Chondrocyte (in vitro differentiated cells): ENCODE results near the gene TTYH3. TPM values are rescaled to one million over a fixed set of nuclear protein-coding genes. Genes with fewer than 3 reads are reported as not detected.

Experiments
- DNase-seq: peaks from one replicate; pipeline ENCODE4 v3.0.0; 2021; ENCODE audit warnings: mixed read lengths, low spot score
- H3K27ac Mint-ChIP-seq: one replicate; pipeline ENCODE4 v1.8.0; 2021; ENCODE audit warnings: mild to moderate bottlenecking, moderate library complexity, mixed read lengths; ENCODE audit not compliant: unreplicated experiment
- H3K27me3 Mint-ChIP-seq: 2 replicates; pipeline ENCODE4 v1.8.0; 2021; ENCODE audit warnings: low read depth, mixed read lengths
- H3K36me3 Mint-ChIP-seq: 2 replicates; pipeline ENCODE4 v1.8.0; 2021; ENCODE audit warnings: low read depth, mixed read lengths
- H3K4me1 Mint-ChIP-seq: 2 replicates; pipeline ENCODE4 v1.8.0; 2021; ENCODE audit warnings: low read depth, mild to moderate bottlenecking, mixed read lengths
- H3K4me3 Mint-ChIP-seq: one replicate; pipeline ENCODE4 v1.8.0; 2021; ENCODE audit warnings: mild to moderate bottlenecking, moderate library complexity, mixed read lengths; ENCODE audit not compliant: unreplicated experiment
- H3K9me3 Mint-ChIP-seq: 2 replicates; pipeline ENCODE4 v1.8.0; 2021; ENCODE audit warnings: low read depth, mixed read lengths
- total RNA-seq: library from RNA; stranded (reverse); gene quantifications from 3 replicates; pipeline ENCODE4 v1.2.1, GENCODE V29; 2021
- TF ChIP-seq, protein P1 (sequence below): fragments of 200-600 bp; sonication (generic); IDR thresholded peaks from 2 replicates; pipeline ENCODE4 v1.5.0; 2021; ENCODE audit warnings: antibody characterized with exemption, mild to moderate bottlenecking, moderate library complexity

Gene TTYH3
- total RNA-seq, 1 donor from 2014 or later, result 196 TPM

DNA sequence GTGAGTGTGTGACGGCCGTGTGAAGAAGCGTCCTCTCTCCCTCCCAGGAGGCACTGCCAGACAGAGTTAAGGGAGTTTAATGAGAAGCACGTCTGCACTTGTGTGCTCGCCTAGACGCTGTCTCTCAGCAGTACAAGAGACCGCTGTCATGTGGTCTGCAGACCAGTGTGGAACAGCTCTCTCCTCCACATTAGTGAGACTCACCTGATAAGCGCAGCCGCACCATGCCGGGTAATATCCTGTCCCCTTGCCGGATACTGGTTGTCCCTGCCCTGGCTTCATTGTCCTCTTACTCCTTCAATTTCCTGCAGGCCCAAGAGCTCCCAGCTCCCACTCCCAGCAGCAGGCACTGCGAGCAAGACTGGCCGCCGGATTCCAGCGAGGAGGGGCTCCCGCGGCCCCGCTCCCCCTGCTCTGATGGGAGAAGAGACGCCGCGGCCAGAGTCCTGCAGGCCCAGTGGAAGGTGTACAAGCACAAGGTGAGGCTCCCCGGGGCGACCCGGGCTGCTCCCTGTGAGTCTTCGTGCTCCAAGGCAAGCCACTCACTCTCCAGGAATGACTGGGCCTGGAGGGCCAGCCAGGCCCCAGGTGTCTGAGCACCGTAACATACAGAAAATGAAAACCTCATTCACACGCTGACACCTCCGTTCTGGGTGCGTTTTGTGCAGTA, 33.5 kb upstream of the TTYH3 start:
- TF ChIP-seq, protein P1, sequence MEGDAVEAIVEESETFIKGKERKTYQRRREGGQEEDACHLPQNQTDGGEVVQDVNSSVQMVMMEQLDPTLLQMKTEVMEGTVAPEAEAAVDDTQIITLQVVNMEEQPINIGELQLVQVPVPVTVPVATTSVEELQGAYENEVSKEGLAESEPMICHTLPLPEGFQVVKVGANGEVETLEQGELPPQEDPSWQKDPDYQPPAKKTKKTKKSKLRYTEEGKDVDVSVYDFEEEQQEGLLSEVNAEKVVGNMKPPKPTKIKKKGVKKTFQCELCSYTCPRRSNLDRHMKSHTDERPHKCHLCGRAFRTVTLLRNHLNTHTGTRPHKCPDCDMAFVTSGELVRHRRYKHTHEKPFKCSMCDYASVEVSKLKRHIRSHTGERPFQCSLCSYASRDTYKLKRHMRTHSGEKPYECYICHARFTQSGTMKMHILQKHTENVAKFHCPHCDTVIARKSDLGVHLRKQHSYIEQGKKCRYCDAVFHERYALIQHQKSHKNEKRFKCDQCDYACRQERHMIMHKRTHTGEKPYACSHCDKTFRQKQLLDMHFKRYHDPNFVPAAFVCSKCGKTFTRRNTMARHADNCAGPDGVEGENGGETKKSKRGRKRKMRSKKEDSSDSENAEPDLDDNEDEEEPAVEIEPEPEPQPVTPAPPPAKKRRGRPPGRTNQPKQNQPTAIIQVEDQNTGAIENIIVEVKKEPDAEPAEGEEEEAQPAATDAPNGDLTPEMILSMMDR, result no peak
- Mint-ChIP-seq H3K27me3 (no peaks in the 10 kb centered on the region), H3K27ac (no peak overlapping the region), H3K36me3 (peaks cover 25% of the 10 kb centered on the region), H3K4me3 (no peak overlapping the region), H3K9me3 (no peaks in the 10 kb centered on the region), H3K4me1 (peaks cover 6% of the 10 kb centered on the region)
- no peak for DNase-seq

DNA sequence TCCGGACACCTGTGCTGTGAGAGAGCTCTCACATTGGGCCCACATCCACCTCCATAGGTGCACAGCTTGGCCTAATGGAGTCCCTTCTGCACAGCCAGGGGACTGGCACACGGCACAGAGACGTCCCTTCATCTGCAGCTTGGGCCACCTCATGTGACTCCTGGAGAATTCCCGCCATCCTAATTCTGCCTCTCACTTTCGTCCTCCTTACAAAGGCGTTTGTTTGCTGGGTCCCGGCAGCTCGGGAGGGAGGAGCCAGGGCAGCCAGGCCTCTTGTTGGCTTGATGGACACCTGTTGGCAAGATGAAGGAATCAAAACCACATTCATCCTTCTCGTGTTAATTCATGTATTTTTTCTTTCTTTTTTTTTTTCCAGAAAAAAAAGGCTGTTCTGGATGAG, 30.7 kb upstream of the TTYH3 start:
- no peaks in the 10 kb centered on the region for H3K9me3 Mint-ChIP-seq
- no peak for DNase-seq
- peaks cover 6% of the 10 kb centered on the region for H3K4me1 Mint-ChIP-seq
- no peak overlapping the region for H3K27ac Mint-ChIP-seq
- TF ChIP-seq, protein P1, result no peak
- H3K4me3 Mint-ChIP-seq, result no peak overlapping the region
- H3K27me3 Mint-ChIP-seq, result no peaks in the 10 kb centered on the region
- H3K36me3 Mint-ChIP-seq, result peaks cover 15% of the 10 kb centered on the region

DNA sequence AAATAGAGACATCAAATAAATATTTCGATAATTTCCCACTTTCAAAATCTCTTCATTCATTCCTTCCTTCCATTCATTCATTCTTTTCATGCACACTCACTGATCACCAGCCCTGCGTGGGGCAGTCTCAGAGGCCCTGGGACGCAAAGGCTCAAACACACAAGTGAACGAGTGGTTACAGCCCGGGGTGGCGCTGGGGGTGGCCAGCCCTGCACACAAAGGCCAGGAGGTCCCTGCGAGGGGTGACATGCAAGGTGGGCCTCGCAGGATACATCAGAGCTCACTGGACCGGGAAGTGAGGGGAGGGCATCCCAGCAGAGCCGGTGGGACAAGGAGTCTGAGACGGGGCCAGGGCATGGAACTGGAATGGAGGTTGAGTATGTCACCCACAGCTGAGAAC, 29.9 kb upstream of the TTYH3 start:
- Mint-ChIP-seq H3K9me3 (no peaks in the 10 kb centered on the region), H3K27me3 (no peaks in the 10 kb centered on the region), H3K36me3 (peaks cover 15% of the 10 kb centered on the region), H3K4me1 (peaks cover 6% of the 10 kb centered on the region), H3K4me3 (no peak overlapping the region), H3K27ac (no peak overlapping the region)
- no peak for DNase-seq
- TF ChIP-seq, protein P1, result no peak

DNA sequence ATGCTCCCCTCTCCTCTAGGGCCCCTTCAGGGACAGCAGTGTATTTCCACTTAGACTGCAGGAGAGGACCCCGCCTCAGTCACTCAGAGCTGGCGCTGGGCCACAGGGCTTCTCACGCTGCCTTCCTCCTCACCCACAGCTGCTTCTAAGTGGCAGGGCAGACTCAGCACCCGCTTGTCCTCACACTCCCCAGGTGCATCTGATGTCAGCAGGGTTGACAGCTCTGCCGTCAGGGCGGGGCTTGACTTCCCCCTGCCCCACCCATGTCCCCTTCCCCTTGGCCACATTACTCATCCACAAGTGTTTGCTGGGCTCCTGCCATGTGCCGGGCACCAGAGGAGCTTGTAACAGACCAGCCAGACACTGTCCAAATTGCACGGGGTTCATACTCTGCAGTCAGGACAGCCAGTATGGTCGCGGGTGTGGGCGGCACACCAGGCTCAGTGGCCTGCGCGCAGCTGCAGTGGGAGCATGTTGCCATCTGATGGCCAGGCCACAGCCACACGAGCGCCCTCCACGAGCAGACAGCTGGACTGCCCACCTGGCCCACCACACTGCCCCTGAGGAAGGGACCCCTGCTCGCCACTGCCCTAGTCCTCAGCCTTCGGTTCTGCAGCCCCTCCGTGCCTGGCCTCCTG, 29.3 kb upstream of the TTYH3 start:
- no peak overlapping the region for H3K27ac Mint-ChIP-seq
- no peaks in the 10 kb centered on the region for H3K9me3 Mint-ChIP-seq
- no peak overlapping the region for H3K4me3 Mint-ChIP-seq
- no peak for DNase-seq
- H3K36me3 Mint-ChIP-seq, result peaks cover 15% of the 10 kb centered on the region
- peaks cover 10% of the 10 kb centered on the region for H3K4me1 Mint-ChIP-seq
- TF ChIP-seq, protein P1, result no peak
- H3K27me3 Mint-ChIP-seq, result no peaks in the 10 kb centered on the region

DNA sequence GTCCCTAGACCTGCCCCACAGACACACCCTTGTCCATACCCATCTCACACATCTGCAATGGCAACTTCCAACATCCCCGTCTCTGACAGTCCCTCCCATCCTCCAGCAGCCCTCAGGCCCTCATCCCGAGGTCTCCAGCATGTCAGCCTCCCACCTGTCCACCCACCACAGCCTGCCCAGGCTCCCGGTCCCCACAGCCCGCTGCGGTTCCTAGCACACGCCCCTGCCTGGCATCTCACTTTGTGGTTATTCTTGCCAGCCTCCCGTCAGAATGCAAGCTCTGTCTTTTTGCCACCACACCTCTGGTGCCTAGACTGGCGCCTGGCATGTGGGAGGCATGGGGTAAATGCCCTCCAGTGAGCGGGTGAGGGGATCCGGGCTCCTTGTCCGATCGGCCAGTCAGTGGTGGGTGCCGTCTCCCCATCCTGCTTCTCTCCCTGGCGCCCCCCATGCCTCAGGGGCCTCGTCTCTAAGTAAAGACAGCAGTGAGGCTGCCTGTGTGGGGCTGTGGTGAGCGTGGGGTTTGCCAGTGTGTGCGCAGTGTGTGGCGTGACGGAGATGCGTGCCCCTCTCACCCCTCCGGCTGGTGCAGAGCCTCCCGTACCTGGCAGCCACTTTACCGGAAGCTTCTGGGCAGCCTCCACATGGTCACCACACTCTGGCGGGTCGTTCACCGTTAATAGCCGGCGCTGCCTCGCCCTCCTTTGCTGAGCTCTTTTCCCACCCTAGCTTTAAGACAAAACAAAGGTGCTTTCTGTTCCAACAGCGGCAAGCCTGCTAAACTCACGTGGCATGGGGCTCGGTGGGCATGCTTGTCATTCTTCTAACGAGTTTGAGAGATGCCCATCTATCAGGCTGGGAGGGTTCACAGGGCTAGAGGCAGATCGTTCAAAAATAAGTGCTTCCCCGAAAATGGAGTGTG, 28.5 kb upstream of the TTYH3 start:
- Mint-ChIP-seq H3K4me1 (peaks cover 13% of the 10 kb centered on the region), H3K9me3 (no peaks in the 10 kb centered on the region), H3K4me3 (no peak overlapping the region), H3K27ac (no peak overlapping the region), H3K36me3 (peaks cover 15% of the 10 kb centered on the region), H3K27me3 (no peaks in the 10 kb centered on the region)
- no peak for DNase-seq
- TF ChIP-seq, protein P1, result no peak
